ENCODE data around the gene PCNX1. TPM values are rescaled to one million over a fixed set of nuclear protein-coding genes. Genes with fewer than 3 reads are reported as not detected.
"Not testable (repeated sequence)": the region's sequence is repeated elsewhere in the genome, so short reads cannot be mapped to it uniquely, and the experiment has no call there.

The PCNX1 gene
- total RNA-seq, 1 donor from 2014 or later: 191 TPM

- DNase-seq: no peak
Observed at GRCh38 chr14:70916799-70917198, 9.5 kb downstream of the PCNX1 start.

GRCh38 chr14:70917633-70918032 is 10.4 kb downstream of the PCNX1 start:
- DNase-seq: no peak

- no peak for DNase-seq
Observed at GRCh38 chr14:70919774-70920173, 12.5 kb downstream of the PCNX1 start.

GRCh38 chr14:70920608-70921007 is 13.3 kb downstream of the PCNX1 start:
- no peak for DNase-seq

GRCh38 chr14:70921669-70922068 is 14.4 kb downstream of the PCNX1 start:
- DNase-seq: no peak

- DNase-seq: no peak
Observed at GRCh38 chr14:70924521-70924920, 17.3 kb downstream of the PCNX1 start.

- DNase-seq: no peak
Observed at GRCh38 chr14:70926235-70926830, 19.1 kb downstream of the PCNX1 start.

GRCh38 chr14:70931008-70931407 is 23.7 kb downstream of the PCNX1 start:
- DNase-seq: no peak

GRCh38 chr14:70934084-70934483 is 26.8 kb downstream of the PCNX1 start:
- DNase-seq: no peak

GRCh38 chr14:70934502-70935134 is 27.4 kb downstream of the PCNX1 start:
- no peak for DNase-seq

GRCh38 chr14:70935135-70935534 is 27.9 kb downstream of the PCNX1 start:
- no peak for DNase-seq

GRCh38 chr14:70939693-70940092 is 32.4 kb downstream of the PCNX1 start:
- not testable (repeated sequence) for DNase-seq

- not testable (repeated sequence) for DNase-seq
Observed at GRCh38 chr14:70941637-70942341, 34.5 kb downstream of the PCNX1 start.

- DNase-seq: no peak
Observed at GRCh38 chr14:70942342-70942706, 35.1 kb downstream of the PCNX1 start.

GRCh38 chr14:70942721-70943120 is 35.5 kb downstream of the PCNX1 start:
- not testable (repeated sequence) for DNase-seq

- no peak for DNase-seq
Observed at GRCh38 chr14:70943838-70944237, 36.6 kb downstream of the PCNX1 start.

GRCh38 chr14:70947739-70948138 is 40.5 kb downstream of the PCNX1 start:
- DNase-seq: no peak

- DNase-seq: no peak
Observed at GRCh38 chr14:70952485-70952884, 45.2 kb downstream of the PCNX1 start.

GRCh38 chr14:70954068-70954467 is 46.8 kb downstream of the PCNX1 start:
- no peak for DNase-seq

- DNase-seq: no peak
Observed at GRCh38 chr14:70955543-70956480, 48.6 kb downstream of the PCNX1 start.

GRCh38 chr14:70956511-70956910 is 49.3 kb downstream of the PCNX1 start:
- DNase-seq: no peak

- DNase-seq: no peak
Observed at GRCh38 chr14:70957710-70958109, 50.5 kb downstream of the PCNX1 start.

- DNase-seq: no peak
Observed at GRCh38 chr14:70962935-70963334, 55.7 kb downstream of the PCNX1 start.
